A673 (cell line): Measurements from ENCODE around the gene ARPIN.

Experiments
- CTCF ChIP-seq: fragments of 300-800, 200-600 bp; sonication (generic); conservative IDR thresholded peaks from 2 replicates; pipeline ENCODE4 v1.5.1; 2017; ENCODE audit warnings: low read depth, mild to moderate bottlenecking, antibody characterized with exemption, low read length, moderate library complexity, mixed read lengths
- EZH2 ChIP-seq: fragments of 200-600 bp; sonication (generic); IDR thresholded peaks from 2 replicates; pipeline ENCODE4 v1.6.1; 2017; ENCODE audit warnings: borderline replicate concordance, low read depth, mild to moderate bottlenecking, mixed read lengths, antibody characterized with exemption, low read length; ENCODE audit not compliant: poor library complexity, severe bottlenecking

- TF ChIP-seq CTCF (no peak), EZH2 (no peak)
Observed at GRCh38 chr15:89912145-89912673, 543 bp downstream of the ARPIN start.
